ENCODE results near the gene TBP.

Gene TBP

GRCh38 chr6:170535004-170535403 lies 19.2 kb upstream of the TBP start:
- DNase-seq (ENCODE audit: low read depth): no peak

- DNase-seq (ENCODE audit: low read depth): no peak
Measured at GRCh38 chr6:170536671-170537070, 17.5 kb upstream of the TBP start.

GRCh38 chr6:170537329-170537728 lies 16.8 kb upstream of the TBP start:
- DNase-seq (ENCODE audit: low read depth): no peak

- no peak for DNase-seq (ENCODE audit: low read depth)
Measured at GRCh38 chr6:170542031-170542719, 12.0 kb upstream of the TBP start.

- DNase-seq (ENCODE audit: low read depth): no peak
Measured at GRCh38 chr6:170545405-170545804, 8.8 kb upstream of the TBP start.

- DNase-seq (ENCODE audit: low read depth): peak; percentile 64
Measured at GRCh38 chr6:170552765-170553533, 1.2 kb upstream of the TBP start, which contains the start of gene PSMB1. TSS of gene PSMB1 (minus strand) at chr6:170553307. CDS start at chr6:170553242, 65 bp downstream.

GRCh38 chr6:170553534-170554012 lies 596 bp upstream of the TBP start:
- DNase-seq (ENCODE audit: low read depth): no peak

GRCh38 chr6:170554796-170555137 lies 598 bp downstream of the TBP start:
- DNase-seq (ENCODE audit: low read depth): no peak

- no peak for DNase-seq (ENCODE audit: low read depth)
Measured at GRCh38 chr6:170555305-170555704, 1.1 kb downstream of the TBP start.

- DNase-seq (ENCODE audit: low read depth): no peak
Measured at GRCh38 chr6:170561555-170561954, 7.4 kb downstream of the TBP start.

GRCh38 chr6:170564936-170565530 lies 10.9 kb downstream of the TBP start:
- DNase-seq (ENCODE audit: low read depth): no peak

- DNase-seq (ENCODE audit: low read depth): no peak
Measured at GRCh38 chr6:170572704-170573466, 18.7 kb downstream of the TBP start.

GRCh38 chr6:170575250-170575649 lies 21.1 kb downstream of the TBP start:
- no peak for DNase-seq (ENCODE audit: low read depth)

- DNase-seq (ENCODE audit: low read depth): no peak
Measured at GRCh38 chr6:170578909-170579308, 24.7 kb downstream of the TBP start.

- DNase-seq (ENCODE audit: low read depth): no peak
Measured at GRCh38 chr6:170583756-170584180, 29.6 kb downstream of the TBP start.

- DNase-seq (ENCODE audit: low read depth): peak; percentile 89
Measured at GRCh38 chr6:170584181-170584953, 30.2 kb downstream of the TBP start, which contains the start of gene PDCD2. TSS of gene PDCD2 (minus strand) at chr6:170584637. CDS start at chr6:170584581, 56 bp downstream.

GRCh38 chr6:170584954-170585498 lies 30.9 kb downstream of the TBP start:
- no peak for DNase-seq (ENCODE audit: low read depth)

GRCh38 chr6:170590725-170591124 lies 36.6 kb downstream of the TBP start:
- DNase-seq (ENCODE audit: low read depth): no peak

GRCh38 chr6:170596426-170596825 lies 42.3 kb downstream of the TBP start:
- DNase-seq (ENCODE audit: low read depth): no peak

GRCh38 chr6:170597278-170597677 lies 43.1 kb downstream of the TBP start:
- DNase-seq (ENCODE audit: low read depth): no peak

Data from activated T-helper 1 cell treated with Interleukin-2 at 50 U/mL for 16 hours (primary cell).